HL-60 (cell line): ENCODE measurements around the gene KMT2A.

Source experiments
- DNase-seq, 2 experiments: peaks; one replicate each; pipeline ENCODE4 v3.0.0-alpha.2; 2010 to 2020; ENCODE audit warnings: low read depth in 1 of 2, low spot score in 1 of 2
- H3K27ac ChIP-seq: fragments of 250-450 bp; sonication (Bioruptor Pico); replicated peaks from 2 replicates; pipeline ENCODE4 v1.5.1; 2020; ENCODE audit warnings: mild to moderate bottlenecking, moderate library complexity
- H3K27me3 ChIP-seq: fragments of 250-450 bp; sonication (Bioruptor Pico); 2 replicates; pipeline ENCODE4 v1.5.1; 2021; ENCODE audit warnings: mild to moderate bottlenecking, moderate library complexity; ENCODE audit not compliant: insufficient read depth, poor library complexity, severe bottlenecking
- H3K4me3 ChIP-seq: replicated peaks from 2 replicates; pipeline ENCODE4 v1.5.1; 2011; ENCODE audit warnings: mild to moderate bottlenecking, control low read depth, low read length; ENCODE audit not compliant: insufficient read depth
- GABPA ChIP-seq: IDR thresholded peaks from 2 replicates; pipeline ENCODE4 v1.6.1; 2012; ENCODE audit warnings: low read depth
- POLR2AphosphoS5 ChIP-seq: IDR thresholded peaks from 2 replicates; pipeline ENCODE4 v1.6.1; 2012; ENCODE audit warnings: low read depth
- REST ChIP-seq: IDR thresholded peaks from 2 replicates; pipeline ENCODE4 v1.6.1; 2012; ENCODE audit warnings: low read depth; ENCODE audit not compliant: insufficient replicate concordance
- SPI1 ChIP-seq: IDR thresholded peaks from 2 replicates; pipeline ENCODE4 v1.6.1; 2012; ENCODE audit warnings: low read depth, mild to moderate bottlenecking, borderline replicate concordance
- TF ChIP-seq, protein P1 (sequence below): IDR thresholded peaks from one replicate; pipeline ENCODE4 v1.5.1; 2011; ENCODE audit warnings: low read length, control low read depth, inconsistent platforms; ENCODE audit not compliant: insufficient read depth

Gene KMT2A

GRCh38 chr11:118544010-118544646 is 107.8 kb downstream of the KMT2A start:
- Histone ChIP-seq H3K27ac (no peak overlapping the region), H3K4me3 (no peak overlapping the region), H3K27me3 (no peaks in the 10 kb centered on the region)
- TF ChIP-seq, protein P1, sequence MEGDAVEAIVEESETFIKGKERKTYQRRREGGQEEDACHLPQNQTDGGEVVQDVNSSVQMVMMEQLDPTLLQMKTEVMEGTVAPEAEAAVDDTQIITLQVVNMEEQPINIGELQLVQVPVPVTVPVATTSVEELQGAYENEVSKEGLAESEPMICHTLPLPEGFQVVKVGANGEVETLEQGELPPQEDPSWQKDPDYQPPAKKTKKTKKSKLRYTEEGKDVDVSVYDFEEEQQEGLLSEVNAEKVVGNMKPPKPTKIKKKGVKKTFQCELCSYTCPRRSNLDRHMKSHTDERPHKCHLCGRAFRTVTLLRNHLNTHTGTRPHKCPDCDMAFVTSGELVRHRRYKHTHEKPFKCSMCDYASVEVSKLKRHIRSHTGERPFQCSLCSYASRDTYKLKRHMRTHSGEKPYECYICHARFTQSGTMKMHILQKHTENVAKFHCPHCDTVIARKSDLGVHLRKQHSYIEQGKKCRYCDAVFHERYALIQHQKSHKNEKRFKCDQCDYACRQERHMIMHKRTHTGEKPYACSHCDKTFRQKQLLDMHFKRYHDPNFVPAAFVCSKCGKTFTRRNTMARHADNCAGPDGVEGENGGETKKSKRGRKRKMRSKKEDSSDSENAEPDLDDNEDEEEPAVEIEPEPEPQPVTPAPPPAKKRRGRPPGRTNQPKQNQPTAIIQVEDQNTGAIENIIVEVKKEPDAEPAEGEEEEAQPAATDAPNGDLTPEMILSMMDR = no peak
- no peak for TF ChIP-seq POLR2AphosphoS5
- no peak for DNase-seq

DNA sequence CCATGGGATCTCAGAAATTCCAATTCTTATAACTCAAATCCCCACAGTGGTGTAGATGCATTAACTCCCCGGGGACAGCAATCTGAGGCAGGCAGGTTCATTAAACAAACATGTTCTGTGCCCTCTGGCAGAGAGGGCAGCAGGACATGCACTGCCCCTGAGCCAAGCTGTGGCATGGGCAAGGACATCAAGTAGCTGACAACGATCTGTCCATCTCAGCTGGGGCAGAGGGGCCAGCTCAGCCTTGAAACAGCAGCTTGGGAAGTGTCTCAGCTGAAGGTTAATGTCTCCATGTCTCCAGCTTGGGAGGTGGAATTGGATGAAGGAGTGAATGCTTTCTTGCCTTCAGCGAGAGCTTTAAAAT is 108.3 kb downstream of the KMT2A start:
- H3K27ac ChIP-seq = no peak overlapping the region
- TF ChIP-seq POLR2AphosphoS5 = no peak
- no peak for TF ChIP-seq REST
- TF ChIP-seq GABPA = no peak
- TF ChIP-seq, protein P1 = no peak
- TF ChIP-seq SPI1 = no peak
- no peak overlapping the region for H3K4me3 ChIP-seq
- no peak for DNase-seq
- no peaks in the 10 kb centered on the region for H3K27me3 ChIP-seq

- H3K4me3 ChIP-seq = no peak overlapping the region
- H3K27me3 ChIP-seq = no peaks in the 10 kb centered on the region
- H3K27ac ChIP-seq = no peak overlapping the region
- TF ChIP-seq SPI1 (peak; percentile 27; the same call in 1 of the 2 replicates), GABPA (no peak), POLR2AphosphoS5 (no peak), REST (no peak)
- TF ChIP-seq, protein P1 = no peak
- no peak for DNase-seq
Measured at GRCh38 chr11:118545533-118545932, 109.2 kb downstream of the KMT2A start.

GRCh38 chr11:118547132-118547531 is 110.8 kb downstream of the KMT2A start:
- Histone ChIP-seq H3K27ac (no peak overlapping the region), H3K4me3 (no peak overlapping the region), H3K27me3 (no peaks in the 10 kb centered on the region)
- DNase-seq = no peak
- TF ChIP-seq GABPA (no peak), REST (no peak), SPI1 (no peak), POLR2AphosphoS5 (no peak)
- TF ChIP-seq, protein P1 = no peak
